ENCODE data around the gene CARHSP1.
A peak's percentile ranks its signal among the peaks of the same experiment; 100 is the strongest.
"Not testable (repeated sequence)": the region's sequence is repeated elsewhere in the genome, so short reads cannot be mapped to it uniquely, and the experiment has no call there.

The CARHSP1 gene

DNA sequence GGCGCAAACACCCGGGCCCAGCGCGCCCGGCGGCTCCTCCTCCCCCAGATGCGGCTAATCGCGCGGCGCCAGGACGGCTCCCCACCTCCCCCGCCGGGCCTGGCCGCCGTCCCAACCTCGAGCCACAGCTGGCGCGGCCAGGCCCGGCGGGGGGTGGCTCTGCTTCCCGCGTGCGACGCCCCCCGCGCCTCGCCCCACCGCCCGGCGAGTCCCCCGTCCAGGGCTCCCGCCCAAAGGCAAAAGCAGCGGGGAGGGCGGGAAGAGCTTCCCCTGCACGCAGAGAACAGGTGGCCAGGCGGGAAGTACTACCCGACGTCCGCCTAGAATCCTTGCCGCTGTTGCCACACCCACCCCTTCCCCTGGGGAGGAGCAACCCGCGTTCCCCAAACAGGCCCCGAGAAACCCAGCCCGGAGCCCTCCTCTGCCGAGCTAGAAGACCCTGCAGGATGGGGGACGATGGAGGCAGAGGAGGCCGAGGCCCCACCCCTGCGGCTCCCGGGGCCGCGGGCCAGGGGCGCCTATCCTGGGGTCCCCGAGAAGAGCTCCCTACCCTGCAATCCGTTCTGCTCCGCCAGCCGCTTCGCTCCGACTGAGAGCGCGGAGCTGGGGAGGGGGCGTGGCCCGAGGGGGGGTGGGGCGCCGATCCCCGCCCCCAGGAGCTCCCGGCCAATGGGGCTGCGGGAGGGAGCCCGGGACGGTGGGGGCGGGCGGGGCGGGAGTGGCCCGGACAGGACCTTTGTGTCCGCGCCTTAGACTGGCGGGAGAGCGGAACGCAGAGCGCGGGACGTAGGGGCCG is at the start of gene CARHSP1:
Gene CARHSP1 (minus strand): TSS at position 591 of the 796 bp plus-strand sequence. CDS start 9,678 bp downstream, outside the sequence.
- peak; percentile 66 to 85 (median 77) for DNase-seq (ENCODE audit: low read depth in 2 of 3, low spot score in 1 of 3)

DNA sequence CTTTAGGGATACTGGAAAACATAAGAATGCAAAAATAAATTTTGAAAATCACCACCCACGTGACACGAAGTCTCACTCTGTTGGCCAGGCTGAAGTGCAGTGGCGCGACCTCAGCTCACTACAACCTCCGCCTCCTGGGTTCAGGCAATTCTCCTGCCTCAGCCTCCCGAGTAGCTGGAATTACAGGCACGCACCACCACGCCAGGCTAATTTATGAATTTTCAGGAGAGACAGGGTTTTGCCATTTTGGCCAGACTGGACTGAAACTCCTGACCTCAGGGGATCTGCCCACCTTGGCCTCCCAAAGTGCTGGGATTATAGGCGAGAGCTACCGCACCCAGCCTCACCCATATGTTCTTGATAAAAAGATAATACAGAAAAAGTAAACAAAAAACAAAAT is 48.5 kb upstream of the CARHSP1 start:
- not testable (repeated sequence) for DNase-seq (ENCODE audit: low read depth in 2 of 3, low spot score in 1 of 3)

DNA sequence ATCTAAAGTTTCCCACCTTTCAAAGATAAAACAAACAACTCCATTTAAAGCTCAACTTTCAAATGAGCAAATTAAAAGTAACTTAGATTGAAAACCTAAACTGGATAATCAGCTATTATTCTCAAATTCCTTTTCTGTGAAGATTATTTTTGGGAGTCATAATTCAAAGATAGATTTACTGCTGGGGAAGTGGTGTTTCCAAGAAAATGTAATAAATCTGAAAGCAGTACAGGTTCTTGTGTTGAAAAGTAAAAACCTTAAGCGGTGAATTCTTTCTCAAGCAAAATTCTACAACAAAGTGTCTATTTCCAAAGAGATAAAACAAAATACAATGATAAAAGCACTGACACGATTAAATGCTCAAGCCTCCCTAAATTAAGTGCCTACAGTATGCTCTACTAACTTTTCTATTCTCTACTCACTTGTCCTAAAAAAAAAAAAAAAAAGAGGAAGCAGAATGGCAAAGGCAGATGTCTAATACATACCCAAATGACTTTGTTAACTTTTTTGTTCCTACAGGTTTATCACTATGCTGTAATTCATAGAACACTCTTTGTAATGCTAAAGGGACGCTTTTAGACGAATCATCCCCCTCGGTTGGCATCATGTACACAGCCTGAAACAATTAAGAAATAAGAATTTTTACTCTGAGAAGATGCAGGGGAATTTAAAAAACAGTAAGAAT is 47.9 kb upstream of the CARHSP1 start:
- DNase-seq (ENCODE audit: low read depth in 2 of 3, low spot score in 1 of 3), result no peak

DNA sequence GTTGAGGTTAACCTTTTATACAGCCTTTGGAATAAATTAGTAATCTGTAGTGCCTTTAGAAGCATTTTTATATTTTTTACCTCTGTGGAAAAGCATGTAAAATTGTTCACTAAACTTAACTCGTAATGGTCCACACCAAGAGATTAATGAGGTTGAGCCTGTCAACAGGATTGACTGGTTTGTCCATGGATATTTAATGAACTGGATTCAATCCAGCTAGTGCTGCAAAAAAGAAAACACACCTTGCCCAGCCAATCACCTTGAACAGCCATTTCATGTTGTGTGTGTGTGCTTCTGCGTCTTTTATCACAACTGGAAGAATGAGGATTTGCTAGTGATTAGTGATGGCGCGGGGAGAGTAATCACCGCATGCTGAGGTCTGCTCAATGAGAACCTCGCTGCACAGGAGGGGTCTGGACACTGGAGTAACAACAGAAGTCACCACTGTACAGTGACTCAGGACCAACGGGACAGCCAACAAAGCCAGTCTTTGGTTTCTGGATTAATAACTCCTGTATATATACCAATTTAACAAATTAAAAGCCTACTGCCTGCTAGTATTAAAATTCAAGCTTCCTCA is 47.0 kb upstream of the CARHSP1 start:
- no peak for DNase-seq (ENCODE audit: low read depth in 2 of 3, low spot score in 1 of 3)

DNA sequence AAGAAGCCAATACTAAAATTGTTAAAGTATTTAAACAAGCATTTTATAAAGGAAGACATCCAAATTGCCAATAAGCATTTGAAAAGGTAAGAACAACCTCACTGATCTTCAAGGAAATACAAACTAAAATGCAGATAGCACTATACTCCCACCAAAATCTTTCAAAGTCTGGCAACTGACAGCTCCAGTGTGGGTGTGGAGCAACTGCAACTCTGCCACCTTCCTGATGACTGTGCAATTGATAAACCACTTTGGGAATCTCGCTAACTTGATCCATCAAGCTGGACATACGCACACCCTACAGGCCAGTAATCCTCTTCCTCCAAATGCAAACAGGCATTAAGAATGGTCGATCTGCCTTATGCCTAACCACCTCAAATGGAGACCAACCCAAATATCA is 45.3 kb upstream of the CARHSP1 start:
- DNase-seq (ENCODE audit: low read depth in 2 of 3, low spot score in 1 of 3), result no peak

DNA sequence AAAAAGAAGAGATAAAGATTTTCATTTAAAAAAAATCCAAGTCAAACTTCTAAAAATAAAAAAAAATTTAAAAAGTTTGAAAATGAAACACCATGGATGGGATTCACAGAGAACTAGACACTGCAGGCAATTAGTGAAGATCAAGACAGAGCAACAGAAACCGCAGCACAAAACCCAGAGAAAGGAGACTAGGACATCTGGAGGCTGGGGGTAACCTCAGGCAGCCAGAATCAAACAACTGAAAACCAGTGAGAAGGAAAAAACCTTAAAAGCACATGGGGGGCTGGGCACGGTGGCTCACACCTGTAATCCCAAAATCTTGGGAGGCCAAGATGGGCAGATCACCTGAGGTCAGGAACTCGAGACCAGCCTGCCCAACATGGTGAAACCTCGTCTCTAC is 44.0 kb upstream of the CARHSP1 start:
- no peak for DNase-seq (ENCODE audit: low read depth in 2 of 3, low spot score in 1 of 3)

DNA sequence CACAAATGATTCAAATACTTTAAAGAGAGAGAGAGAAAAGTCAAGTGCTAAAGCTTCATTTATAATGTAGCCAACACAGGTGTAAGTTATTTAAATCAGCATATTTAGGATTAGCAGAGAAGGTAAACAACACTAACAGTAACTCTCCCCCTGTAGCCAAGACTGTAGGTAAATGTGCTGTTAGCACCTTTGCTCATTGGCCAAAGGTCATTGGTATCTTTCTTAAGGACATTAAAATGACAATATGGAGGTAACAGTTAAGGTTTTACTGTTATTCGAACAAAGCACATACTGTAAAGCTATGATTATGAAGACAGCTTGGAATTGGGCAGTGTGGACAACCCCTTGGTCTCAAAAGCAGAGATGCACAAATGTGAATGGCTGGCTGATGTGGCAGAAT is 42.0 kb upstream of the CARHSP1 start:
- DNase-seq (ENCODE audit: low read depth in 2 of 3, low spot score in 1 of 3), result no peak

DNA sequence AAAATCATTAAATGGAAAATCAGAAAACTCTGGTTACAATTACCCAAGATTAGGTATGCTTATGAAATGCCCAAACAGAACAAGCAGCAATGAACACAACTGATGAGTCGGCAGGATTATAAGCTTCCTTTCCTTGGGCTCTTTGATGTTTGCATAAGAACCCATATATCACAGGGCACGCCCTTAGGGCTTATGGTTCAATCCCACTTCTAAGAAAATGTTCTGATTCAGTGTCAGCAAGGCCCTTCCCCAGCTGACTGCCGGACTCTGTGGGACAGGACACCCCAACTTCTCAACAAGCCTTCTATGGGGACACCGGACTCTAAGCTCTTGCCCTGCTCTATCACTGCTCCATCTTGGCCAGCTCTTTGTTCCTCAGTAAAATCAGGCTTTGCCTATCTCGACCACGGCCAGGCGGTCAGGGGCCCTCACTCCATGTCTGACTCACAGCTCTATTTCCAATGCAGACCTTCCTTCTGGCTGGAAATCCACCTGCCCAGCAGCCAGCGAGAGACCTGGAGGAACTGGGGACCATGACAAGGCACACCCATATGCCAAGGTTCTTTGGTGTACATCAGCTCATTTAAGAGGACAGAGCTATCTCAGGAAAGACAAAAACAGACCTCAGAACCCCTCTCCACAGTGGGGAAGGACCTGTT is 40.1 kb upstream of the CARHSP1 start:
- no peak for DNase-seq (ENCODE audit: low read depth in 2 of 3, low spot score in 1 of 3)

DNA sequence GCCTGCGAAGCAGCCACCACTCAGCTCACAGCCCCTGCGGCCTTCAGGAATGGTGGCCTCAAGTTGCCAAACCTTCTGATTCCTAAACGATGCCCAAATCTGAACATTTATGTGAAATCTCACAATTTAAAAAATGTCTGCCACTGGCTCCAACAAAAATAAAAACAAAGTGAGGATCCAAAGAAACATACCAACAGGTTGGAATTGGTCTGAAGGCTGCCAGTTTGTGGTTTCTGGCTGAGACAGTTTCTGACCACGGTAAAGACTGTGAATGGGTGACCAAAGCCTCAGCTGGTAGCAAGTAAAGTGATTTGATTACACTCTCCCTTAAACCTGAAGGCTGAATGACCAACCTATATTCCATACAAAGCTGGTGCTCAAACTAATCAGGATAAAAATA is 38.3 kb upstream of the CARHSP1 start:
- no peak for DNase-seq (ENCODE audit: low read depth in 2 of 3, low spot score in 1 of 3)

DNA sequence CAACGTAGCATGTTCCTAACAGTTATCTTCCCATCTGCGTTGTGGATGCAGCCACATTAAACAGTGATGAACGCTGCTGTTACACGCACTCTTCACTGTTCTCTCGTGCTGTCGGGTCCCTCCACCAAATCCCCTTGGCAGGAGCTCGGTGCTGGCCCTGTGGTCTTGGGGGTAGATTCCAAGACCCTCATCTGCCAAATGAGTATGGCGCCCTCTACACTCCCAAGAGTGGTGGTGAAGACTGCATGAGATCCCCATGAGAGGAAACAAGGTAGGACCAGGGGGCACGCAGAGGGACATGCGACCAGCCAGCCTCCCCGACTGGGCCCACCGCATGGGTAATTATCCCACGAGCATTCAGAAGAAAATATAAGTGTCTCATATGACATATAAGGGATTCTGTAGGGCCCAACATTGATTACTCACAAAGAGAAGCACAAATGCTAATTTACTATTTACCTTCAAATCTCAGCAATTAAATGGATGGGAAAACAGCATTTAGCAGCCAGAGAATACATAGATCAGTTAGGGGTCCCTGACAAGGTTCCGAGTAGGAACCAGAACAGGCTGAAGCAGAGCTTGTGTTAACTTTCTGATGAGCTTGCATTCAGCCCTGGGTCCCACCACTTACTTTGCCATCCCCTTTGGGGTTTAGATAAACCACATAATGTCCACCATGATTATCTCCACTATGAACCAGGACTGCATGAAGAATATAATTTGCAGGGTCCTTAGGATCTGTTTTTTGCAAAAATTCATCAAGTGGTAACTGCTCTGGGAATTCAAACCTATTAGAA is 37.2 kb upstream of the CARHSP1 start:
- no peak for DNase-seq (ENCODE audit: low read depth in 2 of 3, low spot score in 1 of 3)

DNA sequence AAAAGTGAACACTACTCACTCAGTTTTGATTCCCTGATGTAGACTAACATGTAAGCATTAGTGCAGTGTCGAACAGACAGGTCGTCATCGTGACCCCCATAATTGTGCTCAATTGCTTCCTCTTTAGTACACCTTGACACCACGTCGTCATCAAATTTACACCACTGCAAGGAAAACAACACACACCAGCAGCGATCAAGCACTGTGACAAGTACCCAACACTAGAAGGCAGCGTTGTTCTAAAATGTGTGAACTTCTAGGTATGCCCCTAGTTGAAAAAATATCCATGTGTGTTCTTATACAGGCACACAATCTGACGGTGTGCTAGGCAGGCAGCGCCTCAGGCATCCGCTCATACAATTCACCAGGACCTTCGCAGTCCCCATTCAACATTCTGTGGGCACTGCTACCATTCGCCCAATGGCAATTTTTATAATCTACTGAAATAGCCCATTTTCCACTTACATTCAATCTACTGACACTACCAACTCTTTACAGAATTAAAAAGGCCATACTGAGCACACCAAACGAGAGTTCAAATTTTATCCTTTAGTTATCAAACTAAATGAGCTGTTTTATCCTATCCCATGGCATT is 36.5 kb upstream of the CARHSP1 start:
- DNase-seq (ENCODE audit: low read depth in 2 of 3, low spot score in 1 of 3), result no peak

DNA sequence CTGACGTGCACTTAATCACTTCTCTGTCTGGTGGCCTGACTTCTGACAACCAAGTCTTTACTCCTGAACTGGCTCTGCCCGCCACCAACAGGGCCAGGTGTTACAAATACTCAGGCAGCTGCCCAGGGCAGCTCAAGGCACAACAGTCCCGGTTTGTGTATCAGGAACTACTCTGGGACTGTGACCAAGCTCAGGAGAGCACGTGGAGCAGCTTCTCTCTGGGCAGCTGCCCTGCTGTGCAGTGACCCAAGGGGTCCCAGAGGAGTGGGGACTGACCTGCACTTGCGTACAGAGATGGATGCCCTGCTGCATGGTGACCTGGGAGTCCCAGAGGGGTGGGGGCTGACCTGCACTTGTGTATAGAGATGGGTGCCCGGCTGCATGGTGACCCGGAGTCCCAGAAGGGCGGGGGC is 35.2 kb upstream of the CARHSP1 start:
- DNase-seq (ENCODE audit: low read depth in 2 of 3, low spot score in 1 of 3), result no peak

DNA sequence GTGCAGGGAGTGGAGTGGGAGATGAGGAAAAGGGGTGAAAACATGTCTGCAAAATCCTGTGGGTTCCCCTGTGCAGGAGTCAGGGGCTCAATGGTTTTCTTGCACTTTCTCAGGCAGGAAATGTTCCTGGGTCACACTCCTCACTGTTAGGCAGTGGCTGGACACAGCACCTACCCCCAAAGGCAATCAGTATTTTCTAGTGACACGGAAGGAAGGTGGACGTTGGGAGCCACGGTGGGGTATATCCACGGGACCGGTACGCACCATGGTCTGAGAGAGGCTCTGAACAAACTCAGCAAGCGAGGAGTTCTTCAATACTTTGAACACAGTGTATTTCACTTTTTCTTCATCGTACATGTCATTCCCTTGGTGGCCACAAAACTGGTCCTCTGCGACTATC is 34.2 kb upstream of the CARHSP1 start:
- no peak for DNase-seq (ENCODE audit: low read depth in 2 of 3, low spot score in 1 of 3)

DNA sequence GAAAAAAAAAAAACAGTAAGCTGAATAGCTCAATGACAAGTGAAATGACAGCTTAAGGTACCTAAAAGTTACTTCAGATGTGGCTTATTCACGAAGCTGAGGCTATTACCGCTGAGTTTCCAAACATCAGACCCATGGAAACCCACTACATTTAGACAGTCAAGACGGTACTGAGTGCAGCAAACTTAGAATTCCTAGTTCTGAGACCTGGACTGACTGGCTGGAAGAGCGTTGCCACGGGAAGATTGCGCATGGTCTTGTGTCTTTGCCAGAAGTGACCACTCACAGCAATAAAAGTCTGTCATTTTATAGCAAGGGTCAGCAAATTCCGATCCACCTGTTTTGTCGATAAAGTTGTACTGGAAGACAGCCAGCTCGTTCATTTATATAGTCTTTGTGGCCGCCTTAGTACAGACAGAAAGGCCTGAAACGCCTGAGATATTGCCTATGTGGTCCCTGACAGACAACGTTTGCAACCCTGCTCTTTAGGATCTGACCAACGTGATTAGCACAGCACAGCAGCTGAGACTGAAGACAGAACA is 32.6 kb upstream of the CARHSP1 start:
- no peak for DNase-seq (ENCODE audit: low read depth in 2 of 3, low spot score in 1 of 3)

DNA sequence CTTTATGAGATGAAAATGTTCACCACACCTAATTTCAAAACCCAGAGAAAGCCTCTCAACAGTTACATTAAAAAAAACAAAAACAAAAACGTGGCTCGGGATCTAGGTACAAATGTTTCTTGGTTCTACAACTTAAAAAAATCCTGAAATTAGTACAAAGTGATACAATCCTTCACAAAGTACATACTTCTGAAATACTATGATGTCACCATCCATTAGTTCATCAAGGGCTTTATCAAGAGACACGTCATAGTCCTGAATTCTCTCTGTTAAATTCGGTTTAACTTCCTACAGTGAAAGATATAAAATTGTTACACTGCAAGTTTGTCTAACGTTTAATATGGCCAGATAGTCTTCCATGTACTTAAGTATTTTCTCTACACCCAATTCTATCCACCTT is 31.5 kb upstream of the CARHSP1 start:
- no peak for DNase-seq (ENCODE audit: low read depth in 2 of 3, low spot score in 1 of 3)

DNA sequence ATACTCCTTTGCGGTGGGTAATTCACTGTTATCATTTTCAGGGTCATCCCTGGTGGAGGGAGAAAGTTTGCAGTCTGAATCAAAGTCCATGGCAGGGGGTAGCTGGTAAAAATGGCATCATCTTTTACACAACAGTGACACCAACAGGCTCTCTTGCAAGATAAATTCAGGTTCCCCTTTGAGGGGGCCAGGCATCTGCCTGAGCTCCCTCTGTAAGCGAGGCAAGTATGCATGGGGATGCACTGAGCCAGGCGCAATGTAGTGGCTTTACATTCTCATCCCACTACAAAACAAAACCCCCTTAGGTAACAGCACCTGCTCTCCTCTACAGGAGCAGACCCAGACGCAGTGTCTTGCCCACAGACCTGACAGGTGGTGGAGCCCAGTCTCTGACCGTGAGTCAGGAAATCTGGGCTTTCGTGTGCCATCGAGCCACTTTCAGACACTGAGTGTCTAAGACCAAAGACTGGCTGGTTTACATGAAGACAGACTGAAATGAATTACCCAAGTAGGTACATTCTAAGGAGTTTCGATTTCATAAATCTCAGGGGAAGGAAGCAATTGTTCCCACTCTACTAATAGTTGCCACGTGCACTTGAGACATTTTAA is 31.0 kb upstream of the CARHSP1 start:
- no peak for DNase-seq (ENCODE audit: low read depth in 2 of 3, low spot score in 1 of 3)

DNA sequence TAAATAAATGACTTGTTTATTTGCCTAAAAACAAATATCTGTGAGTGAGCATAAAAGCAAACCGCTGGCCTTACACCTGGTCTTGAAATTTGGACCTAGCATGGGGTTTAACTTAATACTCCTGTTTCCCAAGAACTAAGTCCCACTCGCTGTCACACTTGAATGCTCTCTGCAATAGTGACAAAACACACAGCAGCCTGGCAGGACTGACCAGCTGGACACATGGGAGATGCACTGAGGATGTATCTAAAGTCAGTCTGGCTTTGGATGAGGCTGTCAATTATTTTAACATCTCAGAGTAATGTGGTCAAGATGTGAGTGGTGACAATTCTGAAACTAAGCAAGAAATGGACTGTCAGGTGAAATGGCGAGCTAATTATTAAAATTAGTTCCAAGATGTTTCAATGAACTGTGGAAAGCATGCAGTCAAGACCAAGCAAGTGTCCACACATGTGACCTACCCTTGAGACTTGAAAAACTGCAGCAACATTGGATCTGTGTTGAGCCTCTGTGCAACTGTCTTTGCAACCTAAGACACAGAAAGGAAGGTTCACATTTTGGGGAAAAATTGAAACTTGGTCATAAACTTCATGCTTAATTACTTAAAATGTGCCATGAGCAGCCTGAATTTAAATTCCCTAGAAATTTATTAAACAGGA is 30.0 kb upstream of the CARHSP1 start:
- DNase-seq (ENCODE audit: low read depth in 2 of 3, low spot score in 1 of 3), result no peak

DNA sequence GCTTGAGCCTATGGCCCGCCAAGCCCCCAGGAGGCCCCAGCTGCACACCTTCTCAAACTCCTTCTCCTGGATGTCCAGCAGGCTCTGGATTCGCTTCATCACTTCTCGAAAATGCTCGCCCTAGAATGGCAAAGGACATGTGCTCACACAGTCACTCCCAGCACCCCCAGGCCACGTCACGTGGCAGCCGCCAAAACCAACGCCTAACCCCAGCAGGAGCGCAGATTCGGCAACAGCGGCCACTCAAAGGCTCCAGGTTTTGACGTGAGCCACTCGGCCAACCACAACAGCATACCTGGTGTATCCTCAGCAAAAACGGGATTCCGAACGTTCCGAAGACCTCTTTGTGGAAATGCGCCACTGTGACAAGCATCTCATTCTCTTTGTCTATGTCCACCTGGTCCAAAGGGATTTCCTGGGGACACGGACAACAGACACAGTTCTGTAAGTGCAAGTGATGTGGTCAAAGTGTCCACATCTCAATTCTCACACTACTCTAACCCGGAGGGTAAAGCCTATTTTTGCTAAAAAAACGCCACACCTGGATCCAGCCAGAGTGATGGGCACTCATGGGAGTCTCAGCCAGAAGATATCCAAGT is 26.0 kb upstream of the CARHSP1 start:
- no peak for DNase-seq (ENCODE audit: low read depth in 2 of 3, low spot score in 1 of 3)
